ENCODE measurements around the gene ZBTB38.

Gene ZBTB38

DNA sequence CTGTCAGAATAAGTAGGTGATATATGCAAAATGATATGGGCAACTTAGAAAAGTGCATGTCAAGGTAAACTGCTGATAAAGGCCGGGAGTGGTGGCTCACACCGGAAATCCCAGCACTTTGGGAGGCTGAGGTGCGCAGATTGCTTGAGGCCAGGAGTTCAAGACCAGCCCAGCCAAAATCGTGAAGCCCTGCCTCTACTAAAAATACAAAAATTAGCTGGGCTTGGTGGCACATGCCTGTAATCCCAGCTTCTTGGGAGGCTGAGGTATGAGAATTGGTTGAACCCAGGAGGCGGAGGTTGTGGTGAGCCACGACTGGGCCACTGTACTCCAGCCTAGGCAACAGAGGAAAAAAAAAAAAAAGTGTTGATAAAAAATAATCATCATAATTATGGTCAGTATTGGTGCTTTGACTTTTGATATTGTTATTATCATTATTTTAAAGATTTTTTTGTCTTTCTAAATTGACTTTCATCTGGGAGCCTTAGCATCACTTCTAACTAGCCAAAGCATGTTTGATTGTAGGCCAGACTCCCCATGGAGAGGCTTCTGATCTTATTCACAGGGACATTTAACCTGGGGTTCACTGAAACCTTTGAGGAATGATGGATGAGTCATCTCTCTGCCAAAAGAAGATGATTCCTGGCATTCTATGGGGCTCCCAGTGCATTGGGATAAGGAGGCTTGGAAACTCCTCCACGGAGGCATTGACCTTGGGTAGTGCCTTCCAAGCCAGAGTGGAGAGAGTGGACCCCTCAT is 5.6 kb downstream of the ZBTB38 start:
- Histone ChIP-seq H3K9ac (ENCODE audit: low read depth, low read length) (no peak overlapping the region), H3K36me3 (ENCODE audit: control insufficient read depth, insufficient read depth, low read length) (no peaks in the 10 kb centered on the region), H3K4me3 (ENCODE audit: low read depth, low read length) (no peak overlapping the region), H3K9me3 (ENCODE audit: control insufficient read depth, insufficient read depth, low read length) (no peaks in the 10 kb centered on the region), H3K4me1 (ENCODE audit: control insufficient read depth, insufficient read depth, low read length) (peaks cover 14% of the 10 kb centered on the region), H3K27me3 (ENCODE audit: control insufficient read depth, insufficient read depth, low read length) (no peaks in the 10 kb centered on the region)

DNA sequence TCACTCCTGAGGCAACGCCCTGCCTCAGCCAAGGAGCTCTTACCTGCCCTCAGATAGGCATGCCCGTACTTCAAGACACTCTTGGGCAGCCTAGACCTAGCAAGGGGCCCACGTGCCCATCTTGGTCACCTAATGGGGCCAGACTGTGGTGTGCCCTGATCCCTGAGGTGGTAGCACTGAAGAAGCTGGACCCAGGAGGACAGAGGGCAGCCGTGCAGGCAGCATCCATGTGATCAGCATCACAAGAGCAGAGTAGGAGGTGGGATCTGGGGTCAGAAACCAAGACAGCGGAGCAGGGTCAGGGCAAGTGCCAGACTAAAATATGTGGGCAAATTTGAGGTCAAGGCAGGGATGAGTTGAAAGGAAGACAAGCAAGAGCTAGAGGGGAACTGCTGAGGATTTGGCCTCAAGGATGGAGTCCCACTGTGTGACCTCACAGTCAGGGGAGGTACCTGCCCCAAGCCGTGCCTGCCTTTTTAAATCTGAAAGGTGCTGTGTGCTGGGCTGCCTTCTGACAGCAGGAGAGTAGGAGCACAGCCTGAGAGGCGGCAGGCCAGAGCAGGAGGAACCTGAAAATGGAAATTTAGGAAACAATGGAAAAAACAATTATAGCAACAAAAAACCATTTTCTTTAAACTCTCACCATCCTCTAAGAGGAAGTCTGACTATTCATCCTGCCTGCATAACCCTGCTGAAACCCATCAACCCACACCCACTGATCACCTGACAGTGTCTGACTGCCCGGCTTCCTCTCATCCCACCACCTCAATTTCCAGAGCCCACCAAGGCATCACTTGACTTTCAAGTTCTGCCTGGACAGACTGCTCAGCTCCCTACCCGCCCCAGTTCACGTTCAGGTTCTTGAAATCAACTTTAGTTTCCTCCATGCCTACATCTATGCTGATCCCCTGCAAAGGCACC is 7.3 kb downstream of the ZBTB38 start:
- Histone ChIP-seq H3K27me3 (ENCODE audit: control insufficient read depth, insufficient read depth, low read length) (no peaks in the 10 kb centered on the region), H3K9me3 (ENCODE audit: control insufficient read depth, insufficient read depth, low read length) (no peaks in the 10 kb centered on the region), H3K9ac (ENCODE audit: low read depth, low read length) (no peak overlapping the region), H3K36me3 (ENCODE audit: control insufficient read depth, insufficient read depth, low read length) (no peaks in the 10 kb centered on the region), H3K4me3 (ENCODE audit: low read depth, low read length) (no peak overlapping the region), H3K4me1 (ENCODE audit: control insufficient read depth, insufficient read depth, low read length) (peaks cover 14% of the 10 kb centered on the region)

DNA sequence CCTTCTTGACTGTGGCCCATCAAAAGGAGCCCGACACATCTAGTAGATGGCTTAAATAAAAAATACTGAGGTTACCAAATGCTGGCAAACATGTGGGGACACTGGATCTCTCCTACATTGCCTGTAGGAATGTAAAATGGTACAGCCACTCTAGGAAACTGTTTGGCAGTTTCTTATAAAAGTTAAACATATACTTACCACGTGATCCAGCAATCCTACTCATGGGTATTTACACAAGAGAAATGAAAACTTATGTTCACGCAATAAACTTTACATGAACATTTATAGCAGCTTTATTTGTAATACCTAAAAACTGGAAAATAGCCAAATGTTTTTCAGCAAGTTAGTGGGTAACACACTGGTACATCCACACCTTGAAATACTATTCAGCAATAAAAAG is 9.1 kb downstream of the ZBTB38 start:
- Histone ChIP-seq H3K36me3 (ENCODE audit: control insufficient read depth, insufficient read depth, low read length) (no peaks in the 10 kb centered on the region), H3K4me1 (ENCODE audit: control insufficient read depth, insufficient read depth, low read length) (peaks cover 14% of the 10 kb centered on the region), H3K9me3 (ENCODE audit: control insufficient read depth, insufficient read depth, low read length) (no peaks in the 10 kb centered on the region), H3K4me3 (ENCODE audit: low read depth, low read length) (no peak overlapping the region), H3K9ac (ENCODE audit: low read depth, low read length) (no peak overlapping the region), H3K27me3 (ENCODE audit: control insufficient read depth, insufficient read depth, low read length) (peaks cover 4% of the 10 kb centered on the region)

DNA sequence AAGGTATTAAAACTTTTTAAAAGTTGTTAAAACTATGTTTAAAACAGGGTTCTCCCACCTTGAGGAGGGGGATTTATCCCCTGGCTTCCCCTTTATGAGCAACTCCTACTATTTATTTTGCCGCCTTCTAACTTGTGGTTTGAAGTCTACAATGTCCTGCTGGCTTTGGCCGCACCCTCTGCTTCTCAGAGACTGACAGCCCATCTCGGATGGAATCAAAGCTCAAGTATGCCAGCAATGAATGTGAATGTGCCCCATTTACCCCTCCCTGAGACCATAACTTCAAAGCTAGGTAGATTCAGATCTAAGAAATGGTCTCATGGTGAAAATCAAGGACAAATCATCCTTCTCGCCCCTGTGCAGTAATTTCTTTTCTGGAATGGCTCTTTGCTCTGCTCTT is 10.3 kb downstream of the ZBTB38 start:
- H3K4me1 ChIP-seq (ENCODE audit: control insufficient read depth, insufficient read depth, low read length) = peaks cover 14% of the 10 kb centered on the region
- no peak overlapping the region for H3K4me3 ChIP-seq (ENCODE audit: low read depth, low read length)
- H3K9me3 ChIP-seq (ENCODE audit: control insufficient read depth, insufficient read depth, low read length) = no peaks in the 10 kb centered on the region

DNA sequence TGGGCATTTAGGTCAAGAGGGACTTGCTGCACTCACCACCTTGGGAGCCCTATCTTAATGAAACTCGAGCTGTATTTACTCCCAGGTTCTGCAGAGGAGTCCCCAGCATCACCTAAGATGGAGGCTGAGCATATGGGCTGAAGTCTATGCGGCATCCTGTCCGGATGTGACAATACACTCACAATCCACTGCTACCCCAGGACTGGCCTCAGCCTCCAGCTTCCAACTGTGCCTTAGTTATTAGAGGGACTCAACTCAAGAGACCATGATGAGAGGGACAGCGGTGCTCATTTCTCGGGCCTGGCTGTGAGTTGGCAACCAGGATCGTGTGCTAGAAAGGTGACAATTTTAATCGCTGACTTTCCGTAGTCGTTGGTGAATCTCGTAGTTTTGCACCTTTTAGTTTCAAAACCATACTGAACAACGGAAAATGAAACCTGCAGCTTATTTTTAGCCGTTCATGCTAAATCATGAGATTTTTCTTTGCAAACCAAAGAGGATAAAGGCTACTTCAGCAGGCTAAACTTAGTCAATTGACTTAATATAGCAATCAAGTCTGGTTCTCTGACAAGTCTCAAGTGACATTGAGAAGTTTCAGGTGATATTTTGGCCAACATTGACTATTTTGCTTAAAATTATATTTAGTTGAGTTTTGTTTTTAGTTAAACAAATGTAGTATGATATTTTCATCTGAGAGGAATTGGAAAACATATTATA is 11.1 kb downstream of the ZBTB38 start:
- peaks cover 4% of the 10 kb centered on the region for H3K27me3 ChIP-seq (ENCODE audit: control insufficient read depth, insufficient read depth, low read length)
- no peaks in the 10 kb centered on the region for H3K36me3 ChIP-seq (ENCODE audit: control insufficient read depth, insufficient read depth, low read length)
- H3K9ac ChIP-seq (ENCODE audit: low read depth, low read length) = no peak overlapping the region
- H3K9me3 ChIP-seq (ENCODE audit: control insufficient read depth, insufficient read depth, low read length) = no peaks in the 10 kb centered on the region
- no peak overlapping the region for H3K4me3 ChIP-seq (ENCODE audit: low read depth, low read length)
- H3K4me1 ChIP-seq (ENCODE audit: control insufficient read depth, insufficient read depth, low read length) = peaks cover 14% of the 10 kb centered on the region

More for the DNA sequence above, 10.3 kb downstream of the ZBTB38 start:
- Histone ChIP-seq H3K36me3 (ENCODE audit: control insufficient read depth, insufficient read depth, low read length) (no peaks in the 10 kb centered on the region), H3K9ac (ENCODE audit: low read depth, low read length) (no peak overlapping the region), H3K27me3 (ENCODE audit: control insufficient read depth, insufficient read depth, low read length) (peaks cover 4% of the 10 kb centered on the region)

DNA sequence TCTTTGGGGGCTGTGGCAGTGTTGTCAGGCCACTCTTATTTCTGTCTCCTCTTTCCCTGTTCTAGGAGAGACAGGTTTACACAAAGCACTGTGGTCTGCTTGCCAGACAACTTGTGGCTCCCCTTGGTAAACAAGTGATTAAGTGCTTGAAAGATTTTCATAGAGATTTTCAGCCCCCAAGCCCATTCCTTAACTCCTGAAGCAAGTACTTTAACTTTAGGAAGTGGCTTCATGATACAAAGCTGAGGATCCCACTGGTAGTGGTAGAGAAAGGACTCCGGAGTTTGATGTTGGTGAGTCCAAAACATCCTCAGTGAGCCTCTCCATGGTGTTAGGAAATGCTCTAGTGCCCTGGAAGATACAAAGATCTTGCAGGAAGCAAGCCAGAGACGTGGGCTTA is 12.0 kb downstream of the ZBTB38 start:
- H3K27me3 ChIP-seq (ENCODE audit: control insufficient read depth, insufficient read depth, low read length) = peaks cover 4% of the 10 kb centered on the region
- H3K4me1 ChIP-seq (ENCODE audit: control insufficient read depth, insufficient read depth, low read length) = peaks cover 5% of the 10 kb centered on the region
- H3K36me3 ChIP-seq (ENCODE audit: control insufficient read depth, insufficient read depth, low read length) = no peaks in the 10 kb centered on the region
- H3K9ac ChIP-seq (ENCODE audit: low read depth, low read length) = no peak overlapping the region
- no peak overlapping the region for H3K4me3 ChIP-seq (ENCODE audit: low read depth, low read length)
- H3K9me3 ChIP-seq (ENCODE audit: control insufficient read depth, insufficient read depth, low read length) = no peaks in the 10 kb centered on the region

DNA sequence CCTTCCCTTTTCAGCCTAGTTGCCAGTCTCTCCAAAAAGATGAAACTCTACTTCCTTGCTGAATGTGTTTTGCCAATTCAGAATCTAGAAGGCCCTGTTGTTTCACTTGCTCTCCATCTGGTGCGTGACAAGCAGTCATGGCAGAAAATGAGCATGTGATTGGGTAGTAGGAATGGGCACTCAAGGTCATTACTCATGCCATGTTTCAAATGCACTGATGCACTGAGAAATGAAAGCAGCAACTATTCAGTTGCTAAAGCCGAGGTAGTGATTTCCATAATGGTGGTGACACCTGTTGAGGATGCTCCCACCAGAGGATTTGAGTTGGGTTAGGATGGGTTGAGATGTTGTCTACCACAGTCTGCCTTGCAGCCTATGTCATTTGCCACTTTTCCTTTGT is 12.7 kb downstream of the ZBTB38 start:
- H3K4me3 ChIP-seq (ENCODE audit: low read depth, low read length) = no peak overlapping the region
- no peak overlapping the region for H3K9ac ChIP-seq (ENCODE audit: low read depth, low read length)
- peaks cover 2% of the 10 kb centered on the region for H3K4me1 ChIP-seq (ENCODE audit: control insufficient read depth, insufficient read depth, low read length)
- H3K27me3 ChIP-seq (ENCODE audit: control insufficient read depth, insufficient read depth, low read length) = peaks cover 4% of the 10 kb centered on the region
- H3K9me3 ChIP-seq (ENCODE audit: control insufficient read depth, insufficient read depth, low read length) = no peaks in the 10 kb centered on the region
- no peaks in the 10 kb centered on the region for H3K36me3 ChIP-seq (ENCODE audit: control insufficient read depth, insufficient read depth, low read length)

DNA sequence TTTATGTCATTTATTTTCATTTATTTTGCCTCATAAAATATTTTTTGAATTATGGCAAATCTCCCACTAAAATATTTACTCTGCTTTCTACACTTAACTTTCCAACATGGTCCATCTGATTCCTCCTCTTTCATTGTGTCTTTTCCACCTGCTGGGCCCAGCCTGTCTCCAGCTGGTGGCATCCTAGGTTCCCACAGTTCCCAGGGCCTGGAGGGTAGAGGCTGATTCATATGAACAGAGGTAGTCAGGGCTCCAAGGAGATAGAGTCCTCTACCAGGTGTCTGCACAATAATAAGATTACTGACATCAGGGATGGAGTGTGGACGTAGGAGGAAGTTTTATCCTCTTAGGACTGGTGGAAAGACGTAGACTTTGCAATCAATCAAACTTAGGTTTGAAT is 14.3 kb downstream of the ZBTB38 start:
- Histone ChIP-seq H3K9ac (ENCODE audit: low read depth, low read length) (no peak overlapping the region), H3K4me1 (ENCODE audit: control insufficient read depth, insufficient read depth, low read length) (peaks cover 1% of the 10 kb centered on the region), H3K36me3 (ENCODE audit: control insufficient read depth, insufficient read depth, low read length) (no peaks in the 10 kb centered on the region), H3K9me3 (ENCODE audit: control insufficient read depth, insufficient read depth, low read length) (no peaks in the 10 kb centered on the region), H3K27me3 (ENCODE audit: control insufficient read depth, insufficient read depth, low read length) (peaks cover 4% of the 10 kb centered on the region), H3K4me3 (ENCODE audit: low read depth, low read length) (no peak overlapping the region)

DNA sequence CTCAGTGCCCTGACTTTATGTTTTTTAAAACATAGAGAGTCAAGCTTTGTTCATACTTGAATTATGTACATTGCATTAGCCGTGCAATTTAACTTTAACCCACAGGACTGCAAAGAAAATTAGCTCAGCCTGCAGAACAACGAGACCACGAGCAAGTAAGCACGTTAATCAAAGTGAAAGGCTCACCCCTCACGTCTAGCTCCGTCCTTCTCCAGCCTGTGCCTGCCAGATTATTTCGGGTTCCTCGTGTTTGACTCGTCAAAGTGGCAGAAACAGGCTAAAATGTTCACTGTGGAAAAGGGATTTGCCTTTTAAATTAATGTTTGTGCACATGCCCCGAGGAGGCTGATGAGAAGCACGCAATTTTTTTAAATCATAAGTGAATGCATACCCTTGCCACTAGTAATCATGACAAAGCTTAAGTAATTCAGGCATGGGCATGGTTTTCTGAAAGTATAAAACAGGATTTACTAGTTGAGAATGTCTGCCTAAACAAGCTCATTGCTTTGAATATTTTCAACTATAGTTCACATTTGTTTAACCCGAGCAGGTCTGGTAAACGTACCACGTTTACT is 15.3 kb downstream of the ZBTB38 start:
- H3K4me1 ChIP-seq (ENCODE audit: control insufficient read depth, insufficient read depth, low read length) = peaks cover 3% of the 10 kb centered on the region
- no peaks in the 10 kb centered on the region for H3K36me3 ChIP-seq (ENCODE audit: control insufficient read depth, insufficient read depth, low read length)

DNA sequence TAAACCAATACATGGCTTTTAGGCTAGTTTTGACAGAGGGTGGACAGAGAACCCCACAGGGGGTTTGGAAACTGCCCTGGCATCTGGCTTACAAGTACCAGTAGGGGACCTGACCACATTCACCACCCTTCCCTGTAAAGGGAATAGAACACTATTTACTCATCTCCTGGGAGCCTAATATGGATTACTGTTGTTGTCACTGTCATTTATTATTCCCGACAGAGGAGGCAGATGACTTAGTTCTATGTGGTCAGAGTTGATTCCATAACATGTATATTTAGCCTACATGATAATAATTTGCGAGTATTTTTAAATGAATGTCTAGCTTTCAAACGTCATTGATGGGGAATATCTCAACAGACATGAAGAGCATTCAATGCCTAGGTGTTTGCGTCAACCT is 15.9 kb downstream of the ZBTB38 start:
- no peak overlapping the region for H3K4me3 ChIP-seq (ENCODE audit: low read depth, low read length)
- H3K9me3 ChIP-seq (ENCODE audit: control insufficient read depth, insufficient read depth, low read length) = no peaks in the 10 kb centered on the region
- peaks cover 4% of the 10 kb centered on the region for H3K27me3 ChIP-seq (ENCODE audit: control insufficient read depth, insufficient read depth, low read length)
- no peak overlapping the region for H3K9ac ChIP-seq (ENCODE audit: low read depth, low read length)
- H3K36me3 ChIP-seq (ENCODE audit: control insufficient read depth, insufficient read depth, low read length) = no peaks in the 10 kb centered on the region
- peaks cover 3% of the 10 kb centered on the region for H3K4me1 ChIP-seq (ENCODE audit: control insufficient read depth, insufficient read depth, low read length)

More for the DNA sequence above, 15.3 kb downstream of the ZBTB38 start:
- H3K9me3 ChIP-seq (ENCODE audit: control insufficient read depth, insufficient read depth, low read length) = no peaks in the 10 kb centered on the region
- no peak overlapping the region for H3K4me3 ChIP-seq (ENCODE audit: low read depth, low read length)
- peaks cover 4% of the 10 kb centered on the region for H3K27me3 ChIP-seq (ENCODE audit: control insufficient read depth, insufficient read depth, low read length)
- no peak overlapping the region for H3K9ac ChIP-seq (ENCODE audit: low read depth, low read length)

DNA sequence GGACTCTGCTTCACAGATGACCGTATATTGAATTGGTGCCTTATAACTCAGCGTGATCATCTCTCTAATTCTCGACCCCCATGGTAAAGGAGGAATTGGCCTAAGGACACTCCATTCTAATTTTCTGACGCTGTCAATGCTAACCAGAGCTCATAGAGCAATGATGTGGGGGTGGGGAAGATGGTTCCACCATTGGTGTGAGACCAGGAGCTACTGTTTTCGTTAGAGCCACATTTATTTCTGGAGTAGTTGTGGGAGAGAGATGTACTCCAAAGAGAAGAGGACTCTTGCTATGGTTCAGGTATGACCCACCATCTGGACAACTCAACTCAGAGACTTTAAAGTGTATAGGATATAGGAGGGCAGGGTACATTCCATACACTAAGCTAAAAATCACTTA is 16.3 kb downstream of the ZBTB38 start:
- H3K4me1 ChIP-seq (ENCODE audit: control insufficient read depth, insufficient read depth, low read length) = peaks cover 3% of the 10 kb centered on the region
- H3K4me3 ChIP-seq (ENCODE audit: low read depth, low read length) = no peak overlapping the region
- H3K9me3 ChIP-seq (ENCODE audit: control insufficient read depth, insufficient read depth, low read length) = no peaks in the 10 kb centered on the region
- H3K27me3 ChIP-seq (ENCODE audit: control insufficient read depth, insufficient read depth, low read length) = peaks cover 4% of the 10 kb centered on the region
- no peak overlapping the region for H3K9ac ChIP-seq (ENCODE audit: low read depth, low read length)
- no peaks in the 10 kb centered on the region for H3K36me3 ChIP-seq (ENCODE audit: control insufficient read depth, insufficient read depth, low read length)

All from iPS-15b (cell line).